GM21619 (cell line): ENCODE results near the gene CARD9.
A peak's percentile ranks its signal among the peaks of the same experiment; 100 is the strongest.
"Not testable (repeated sequence)": the region's sequence is repeated elsewhere in the genome, so short reads cannot be mapped to it uniquely, and the experiment has no call there.

ENCODE experiments used
- ATAC-seq: cut with Tn5 transposase; IDR thresholded peaks from one replicate; pipeline ENCODE4 v1.9.1; 2021; ENCODE audit not compliant: unreplicated experiment

The CARD9 gene

DNA sequence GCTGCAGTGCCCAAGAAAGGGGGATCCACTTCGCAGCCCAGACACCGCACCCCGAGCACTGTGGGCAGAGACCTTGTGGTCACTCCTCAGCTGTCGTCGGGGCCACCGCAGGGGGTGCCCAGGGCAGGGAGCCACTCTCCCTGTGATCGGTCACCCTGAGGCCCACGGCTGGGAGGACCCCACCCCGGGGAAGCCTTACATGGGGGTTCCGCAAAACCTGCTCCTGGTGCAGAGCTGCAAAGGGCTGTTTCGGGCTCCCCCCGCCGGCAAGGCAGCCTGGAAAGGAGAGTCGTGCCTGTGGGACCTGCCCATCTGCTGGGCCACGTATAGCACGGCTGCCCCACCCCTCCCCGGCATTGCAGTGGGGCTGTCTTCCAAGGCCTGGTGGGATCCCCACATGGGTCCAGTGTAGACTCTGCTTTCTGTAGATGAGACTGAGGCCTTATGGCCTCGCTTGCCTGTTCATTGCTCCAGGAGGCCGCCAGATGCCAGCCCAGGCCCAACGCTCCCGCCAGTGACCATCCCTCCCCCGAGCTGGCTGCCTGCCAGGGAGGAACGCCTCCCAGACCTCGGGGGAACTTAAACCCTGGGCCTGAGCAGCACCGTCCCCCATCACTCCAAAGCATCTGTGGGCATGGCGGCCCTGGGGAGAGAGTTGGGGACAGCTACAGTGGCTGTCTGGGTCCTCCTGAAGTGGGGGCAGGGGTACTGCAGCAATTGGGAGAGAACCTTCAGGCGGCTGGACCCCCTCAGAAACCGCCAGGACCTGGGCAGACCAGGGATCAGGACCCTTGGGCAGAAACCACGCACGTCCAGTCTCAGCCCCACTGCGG is 8.3 kb downstream of the CARD9 start:
- ATAC-seq = no peak

- no peak for ATAC-seq
Measured at GRCh38 chr9:136363949-136364748, 9.3 kb downstream of the CARD9 start.

DNA sequence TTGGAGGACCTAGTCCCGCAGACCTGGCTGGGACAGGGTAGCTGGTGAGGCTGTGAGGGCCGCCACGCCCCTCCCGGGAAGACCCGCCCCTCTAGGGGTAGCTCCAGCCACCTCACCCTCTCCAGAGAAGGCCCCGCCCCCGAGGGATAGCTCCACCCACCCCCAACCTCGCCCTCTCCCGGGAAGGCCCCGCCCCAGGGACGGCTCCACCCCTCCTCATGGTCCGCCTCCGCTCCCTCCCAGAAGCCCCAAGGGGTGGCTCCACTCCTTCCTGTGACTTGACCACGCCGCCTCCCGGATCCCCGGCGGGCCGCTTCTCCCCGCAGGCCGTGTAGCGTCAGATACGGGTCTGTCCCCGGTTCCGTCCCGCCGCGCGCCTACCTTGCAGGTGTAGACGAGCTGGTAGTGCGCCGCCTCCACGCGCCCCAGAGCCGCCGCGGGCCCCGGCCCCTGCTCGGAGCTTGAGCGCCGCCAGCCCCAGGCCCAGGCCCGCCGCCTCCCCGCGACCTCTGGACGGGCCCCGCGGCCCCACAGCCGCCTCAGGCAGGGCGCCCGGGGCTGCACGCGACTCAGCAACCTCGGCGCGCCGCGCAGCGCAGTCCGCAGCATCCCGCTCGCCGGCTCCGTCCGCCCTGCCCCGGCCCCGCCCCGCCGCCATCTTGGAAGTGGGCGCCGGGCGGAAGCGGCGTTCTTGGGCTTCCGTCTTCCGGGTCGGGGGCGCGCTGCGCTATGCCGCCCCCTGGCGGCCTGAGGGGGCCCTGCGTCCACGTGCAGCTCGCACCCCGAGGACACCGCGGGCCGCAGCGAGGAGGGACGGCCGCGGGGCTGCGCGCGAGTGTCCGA is 10.1 kb downstream of the CARD9 start, which contains the start of gene DNLZ:
DNLZ (minus strand) TSS at position 639 of the 843 bp plus-strand sequence; CDS start at position 609, 30 bp downstream.
- ATAC-seq = peak; percentile 71

DNA sequence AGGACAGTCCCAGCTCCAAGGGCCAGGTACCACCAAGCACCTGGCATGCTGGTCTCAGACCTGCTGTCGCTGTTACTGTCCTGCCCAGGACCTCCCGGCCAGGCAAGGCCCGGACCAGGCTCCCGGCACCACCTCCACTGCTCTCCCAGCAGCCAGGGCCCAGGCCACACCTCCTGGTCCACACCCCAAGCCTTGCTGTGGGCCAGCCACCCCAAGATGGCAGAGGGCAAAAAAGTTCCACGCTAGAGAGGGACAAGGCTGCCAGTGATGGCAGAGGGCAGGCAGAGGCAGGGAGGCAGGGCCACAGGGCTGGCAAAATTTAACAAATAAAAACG is 11.1 kb downstream of the CARD9 start:
- no peak for ATAC-seq

GRCh38 chr9:136361754-136362449 is 11.6 kb downstream of the CARD9 start:
- no peak for ATAC-seq

DNA sequence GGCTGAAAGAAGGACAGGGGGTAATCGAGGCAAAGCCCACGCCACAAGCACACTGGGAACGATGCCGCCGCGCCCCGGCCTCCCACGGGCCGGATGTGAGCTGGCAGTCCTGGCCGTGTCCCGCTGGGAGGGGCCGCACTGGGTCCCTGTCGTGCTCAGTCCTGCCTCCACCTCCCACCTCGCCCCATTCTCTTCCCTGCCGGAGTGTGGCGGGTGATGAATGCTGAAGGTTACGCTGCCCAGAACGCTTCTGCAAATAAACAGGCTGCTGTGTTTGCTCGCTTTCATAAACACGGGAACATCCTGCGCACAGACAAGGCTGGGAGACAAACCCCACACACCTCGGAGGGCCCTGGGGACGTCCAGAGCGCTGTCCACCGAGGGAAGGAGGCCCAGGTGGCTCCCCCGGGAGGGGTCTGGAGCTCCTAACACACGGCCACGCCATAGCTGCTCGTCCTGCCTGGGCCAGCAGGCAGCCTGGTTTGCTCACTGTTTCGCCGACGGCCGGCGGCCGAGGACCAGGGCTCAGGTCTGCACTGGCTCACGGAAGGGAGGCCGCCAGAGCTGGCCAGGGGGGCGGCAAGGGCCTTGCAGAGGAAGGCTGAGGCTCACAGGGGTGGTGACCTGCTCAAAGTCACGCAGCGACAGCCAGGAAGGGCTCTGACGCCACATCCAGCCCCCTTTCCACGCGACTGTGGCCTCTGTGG is 12.3 kb downstream of the CARD9 start:
- no peak for ATAC-seq

GRCh38 chr9:136359774-136360718 is 13.4 kb downstream of the CARD9 start:
- ATAC-seq = no peak

DNA sequence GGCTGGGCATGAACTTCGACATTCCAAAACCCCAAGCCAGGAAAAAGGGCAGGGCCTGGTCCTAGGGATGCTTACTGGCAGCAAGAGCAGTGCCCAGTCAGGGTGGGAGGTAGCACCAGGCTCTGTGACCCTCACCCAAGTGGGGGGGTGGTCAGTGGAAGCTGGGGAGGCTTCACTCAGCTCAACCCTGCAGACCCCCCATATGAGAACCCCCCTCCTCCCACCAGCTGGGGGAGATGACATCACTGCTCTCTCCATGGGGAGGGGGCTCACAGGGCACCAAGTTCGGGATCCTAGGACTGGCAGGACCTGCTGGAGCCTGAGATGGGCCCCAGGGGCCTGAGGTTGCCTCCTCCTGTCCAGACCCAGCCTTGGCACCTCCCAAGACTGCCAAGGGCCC is 14.6 kb downstream of the CARD9 start:
- ATAC-seq = no peak

DNA sequence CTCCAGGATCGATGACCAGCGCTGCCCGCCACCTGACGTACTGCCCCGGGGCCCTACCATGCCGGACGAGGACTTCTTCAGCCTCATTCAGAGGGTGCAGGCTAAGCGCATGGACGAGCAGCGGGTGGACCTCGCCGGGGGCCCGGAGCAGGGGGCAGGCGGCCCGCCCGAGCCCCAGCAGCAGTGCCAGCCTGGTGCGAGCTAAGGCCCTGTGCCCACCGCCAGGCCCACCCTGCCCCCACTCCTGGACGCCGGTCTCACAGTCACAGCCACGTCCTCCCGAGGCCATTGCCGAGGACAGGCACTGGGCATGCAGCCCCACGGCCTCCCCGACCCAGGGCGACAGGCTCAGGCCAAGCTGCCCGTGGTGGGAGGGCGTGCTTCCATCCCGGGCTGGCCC is 15.5 kb downstream of the CARD9 start:
- no peak for ATAC-seq

DNA sequence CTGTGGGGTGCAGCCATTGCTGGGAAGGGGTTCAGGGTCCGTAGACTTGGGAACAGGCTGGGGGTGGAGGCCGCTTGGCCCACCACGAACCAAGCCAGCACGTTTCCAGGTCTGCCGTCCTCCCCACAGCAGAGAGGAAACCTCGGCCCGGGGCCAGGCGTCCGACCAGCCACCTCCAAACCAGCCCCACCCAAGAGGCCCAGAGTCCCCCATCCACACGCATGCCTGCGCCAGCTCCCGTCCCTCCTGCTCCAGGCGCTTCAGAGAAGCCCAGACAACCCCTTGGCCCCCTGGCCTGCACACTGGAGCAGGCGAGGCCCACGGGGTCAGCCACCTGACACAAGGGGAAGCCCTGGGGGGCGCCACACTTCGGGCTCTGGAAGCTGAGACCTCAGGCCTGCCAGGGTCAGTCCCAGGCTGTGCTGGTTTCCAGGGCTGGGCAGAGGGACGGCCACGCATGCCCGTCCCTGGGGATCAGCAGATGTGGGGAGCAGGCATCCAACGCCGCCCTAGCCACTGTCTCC is 16.2 kb downstream of the CARD9 start:
- ATAC-seq = no peak

DNA sequence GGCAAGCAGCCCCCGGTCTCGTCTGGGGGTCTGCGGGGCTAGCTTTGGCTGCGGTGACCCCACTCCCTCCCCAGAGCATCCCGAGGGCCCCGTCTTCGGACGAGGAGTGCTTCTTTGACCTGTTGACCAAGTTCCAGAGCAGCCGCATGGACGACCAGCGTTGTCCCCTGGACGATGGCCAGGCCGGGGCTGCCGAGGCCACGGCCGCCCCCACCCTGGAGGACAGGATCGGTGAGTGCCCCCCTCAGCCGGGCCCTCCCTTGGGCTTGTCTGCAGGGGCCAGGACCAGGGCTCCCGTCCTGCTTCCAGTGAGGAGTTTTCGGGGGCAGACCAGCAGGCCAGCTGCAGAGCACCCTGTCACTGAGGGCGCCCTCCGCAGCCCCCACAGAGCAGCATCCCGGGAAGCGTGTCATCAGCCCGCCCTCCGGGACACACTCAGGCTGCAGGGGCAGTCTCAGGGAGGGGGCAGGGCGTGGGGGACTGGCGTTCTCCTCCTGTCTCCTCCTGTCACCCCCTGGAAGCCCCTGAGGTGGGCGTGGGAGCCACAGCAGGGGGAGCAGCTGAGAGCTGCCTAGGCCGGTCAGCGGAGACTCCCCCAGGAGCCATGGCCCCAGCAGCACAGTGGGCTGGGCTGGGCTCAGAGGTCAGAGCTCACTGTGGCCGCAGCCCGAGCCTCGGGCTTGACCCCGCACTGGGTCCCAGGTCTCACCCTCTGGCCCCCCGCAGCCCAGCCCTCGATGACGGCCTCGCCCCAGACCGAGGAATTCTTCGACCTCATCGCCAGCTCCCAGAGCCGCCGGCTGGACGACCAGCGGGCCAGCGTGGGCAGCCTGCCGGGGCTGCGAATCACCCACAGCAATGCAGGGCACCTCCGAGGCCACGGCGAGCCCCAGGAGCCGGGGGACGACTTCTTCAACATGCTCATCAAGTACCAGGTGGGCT is 17.6 kb downstream of the CARD9 start:
- no peak for ATAC-seq

- no peak for ATAC-seq
Measured at GRCh38 chr9:136354592-136355085, 18.8 kb downstream of the CARD9 start.

DNA sequence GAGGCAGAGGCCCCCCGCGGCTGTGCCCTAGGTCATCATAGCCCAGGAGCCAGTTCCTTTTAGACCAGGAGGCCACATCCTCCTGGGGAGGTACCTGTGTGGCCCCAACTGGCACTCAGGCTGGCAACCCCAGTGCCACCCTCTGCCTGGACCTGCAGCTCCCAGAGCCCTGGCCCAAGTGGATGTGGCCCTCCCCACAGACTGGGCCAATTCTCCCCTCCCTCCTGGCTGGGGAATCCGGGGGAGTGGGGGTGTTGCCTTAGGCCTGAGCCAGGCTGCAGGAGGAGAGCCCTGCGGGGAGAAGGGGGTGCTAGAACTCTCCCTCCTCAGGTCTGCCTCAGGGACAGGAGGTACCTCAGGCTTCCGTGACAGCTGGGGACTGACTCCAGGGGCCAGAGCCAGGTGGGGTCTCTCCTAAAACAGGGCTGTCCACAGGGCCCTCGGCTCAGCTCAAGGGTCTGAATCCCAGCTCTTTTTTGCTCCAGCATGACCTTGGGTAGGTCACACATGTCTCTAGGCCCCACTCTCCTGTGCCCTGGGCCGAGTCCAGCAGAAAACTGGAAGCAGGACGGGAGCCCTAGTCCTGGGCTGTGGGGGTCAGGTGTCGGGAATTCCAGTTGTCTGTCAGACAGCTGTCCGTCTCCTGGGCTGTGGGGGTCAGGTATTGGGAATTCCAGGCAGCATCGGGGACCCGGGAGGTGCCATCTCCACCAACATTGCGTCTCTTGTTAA is 19.5 kb downstream of the CARD9 start:
- no peak for ATAC-seq

- ATAC-seq = no peak
Measured at GRCh38 chr9:136353088-136353487, 20.4 kb downstream of the CARD9 start.

GRCh38 chr9:136352682-136353081 is 20.8 kb downstream of the CARD9 start:
- no peak for ATAC-seq

DNA sequence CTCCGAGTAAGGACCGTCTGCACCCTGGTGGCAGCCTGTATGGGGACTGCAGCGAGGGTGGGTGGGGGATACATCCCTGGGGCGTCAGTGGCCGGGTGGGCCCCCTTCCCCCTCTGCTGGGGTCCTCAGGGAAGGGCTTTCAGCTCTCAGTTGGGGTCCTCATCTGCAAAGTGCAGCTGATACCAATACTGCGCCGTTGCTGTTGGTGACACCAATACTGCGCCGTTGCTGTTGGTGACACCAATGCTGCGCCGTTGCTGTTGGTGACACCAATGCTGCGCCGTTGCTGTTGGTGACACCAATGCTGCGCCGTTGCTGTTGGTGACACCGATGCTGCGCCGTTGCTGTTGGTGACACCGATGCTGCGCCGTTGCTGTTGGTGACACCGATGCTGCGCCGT is 21.6 kb downstream of the CARD9 start:
- ATAC-seq = not testable (repeated sequence)
